ENCODE measurements around the gene F11. TPM values are rescaled to one million over a fixed set of nuclear protein-coding genes. Genes with fewer than 3 reads are reported as not detected.

F11 gene
- total and polyA plus RNA-seq, 2 of the 13 experiments (the other 11 are each of a cell fraction or from before 2014, with no cell fraction given), result 35.1 to 58.0 TPM

GRCh38 chr4:186255122-186255521, 10.9 kb upstream of the F11 start:
- Histone ChIP-seq H3K79me2 (ENCODE audit: insufficient read depth, low read length) (no peaks in the 10 kb centered on the region), H3K27me3 (ENCODE audit: control insufficient read depth in 1 of 2, insufficient read depth in 2 of 2, low read length in 2 of 2) (no peaks in the 10 kb centered on the region; a peak in 1 of 5 replicates), H3K9me3 (ENCODE audit: low read length) (no peaks in the 10 kb centered on the region), H3K36me3 (replicated peaks in 1 of 2; ENCODE audit: control insufficient read depth in 1 of 2, insufficient read depth in 2 of 2, low read length in 2 of 2) (no peaks in the 10 kb centered on the region), H2AFZ (ENCODE audit: low read length) (no peak overlapping the region), H3K4me2 (ENCODE audit: low read depth, low read length) (no peak overlapping the region), H3K4me1 (ENCODE audit: insufficient read depth, low read length) (peaks cover 30% of the 10 kb centered on the region), H3K9ac (ENCODE audit: insufficient read depth, low read depth, low read length) (no peak overlapping the region), H3K4me3 (replicated peaks in 1 of 3; ENCODE audit: insufficient read depth in 1 of 3, low read depth in 2 of 3, low read length in 3 of 3) (no peak overlapping the region), H3K27ac (ENCODE audit: extremely low read length, insufficient read depth, low read length) (no peak overlapping the region), H4K20me1 (ENCODE audit: insufficient read depth, low read length) (no peaks in the 10 kb centered on the region)
- intact Hi-C loops (cut with micrococcal nuclease; ENCODE audit: unreplicated experiment), result no loop called here
- 86% methylated on average over 3 of the region's 3 CpGs for WGBS (ENCODE audit: low lambda C conversion rate)
- DNase-seq (ENCODE audit: low spot score) (no peak), FAIRE-seq (no peak), ATAC-seq (no peak)
- TF ChIP-seq SP4 (CRISPR knock-in tag; IDR thresholded peaks at IDR 0.05), result no peak
- CTCF ChIA-PET (ENCODE audit: low intra/inter-chr PET ratio, low total read pairs), result no interaction called here
- no TSS peak for BruUV-seq (replicated peaks)
- POLR2A ChIA-PET, result interaction anchor here (1.5 kb wide), 1 partner anchor 11 kb away, joined by 3 read pairs; the partner anchor contains the start of gene F11
- in situ Hi-C loops (cut with HindIII; ENCODE audit: extremely low pct_ligation_motif_present, low pct_unique_long_range_greater_than_20kb), result no loop called here

- 89% methylated on average over 11 of the region's 12 CpGs for WGBS (ENCODE audit: low lambda C conversion rate)
- in situ Hi-C loops (cut with HindIII; ENCODE audit: extremely low pct_ligation_motif_present, low pct_unique_long_range_greater_than_20kb), result no loop called here
Measured at GRCh38 chr4:186258216-186258811, 7.7 kb upstream of the F11 start.

More at GRCh38 chr4:186258216-186258811, 7.7 kb upstream of the F11 start:
- Histone ChIP-seq H3K79me2 (ENCODE audit: insufficient read depth, low read length) (no peaks in the 10 kb centered on the region), H2AFZ (ENCODE audit: low read length) (no peak overlapping the region), H3K36me3 (replicated peaks in 1 of 2; ENCODE audit: control insufficient read depth in 1 of 2, insufficient read depth in 2 of 2, low read length in 2 of 2) (no peaks in the 10 kb centered on the region), H3K27me3 (ENCODE audit: control insufficient read depth in 1 of 2, insufficient read depth in 2 of 2, low read length in 2 of 2) (no peaks in the 10 kb centered on the region; a peak in 1 of 5 replicates), H3K9me3 (ENCODE audit: low read length) (no peaks in the 10 kb centered on the region), H3K27ac (ENCODE audit: extremely low read length, insufficient read depth, low read length) (peak overlapping the region; percentile 46), H3K9ac (ENCODE audit: insufficient read depth, low read depth, low read length) (no peak overlapping the region), H4K20me1 (ENCODE audit: insufficient read depth, low read length) (no peaks in the 10 kb centered on the region), H3K4me3 (replicated peaks in 1 of 3; ENCODE audit: insufficient read depth in 1 of 3, low read depth in 2 of 3, low read length in 3 of 3) (no peak overlapping the region), H3K4me1 (ENCODE audit: insufficient read depth, low read length) (peaks cover 46% of the 10 kb centered on the region), H3K4me2 (ENCODE audit: low read depth, low read length) (no peak overlapping the region)
- FAIRE-seq (no peak), ATAC-seq (no peak), DNase-seq (ENCODE audit: low spot score) (no peak)
- intact Hi-C loops (cut with micrococcal nuclease; ENCODE audit: unreplicated experiment), result loop anchor here (1.0 kb wide), 1 partner anchor 8 kb away; the partner anchor contains the start of gene F11
- POLR2A ChIA-PET, result interaction anchor here (1.0 to 3.4 kb wide), 2 partner anchors 8 to 9 kb away, joined by 3 to 22 read pairs; no protein-coding TSS in a partner anchor
- TF ChIP-seq ZFP91 (CRISPR knock-in tag; IDR thresholded peaks at IDR 0.05; ENCODE audit: borderline replicate concordance) (no peak), ZNF615 (CRISPR knock-in tag; IDR thresholded peaks at IDR 0.05; ENCODE audit: borderline replicate concordance) (no peak), ZBTB8A (CRISPR knock-in tag; IDR thresholded peaks at IDR 0.05; ENCODE audit: borderline replicate concordance, low read depth) (no peak), SALL1 (CRISPR knock-in tag; IDR thresholded peaks at IDR 0.05) (no peak), ZNF850 (CRISPR knock-in tag; conservative IDR thresholded peaks at IDR 0.05) (no peak), HNRNPLL (IDR thresholded peaks at IDR 0.05; ENCODE audit: low read depth, low read length, poor library complexity, severe bottlenecking) (no peak), CEBPB (IDR thresholded peaks at IDR 0.05; ENCODE audit: borderline replicate concordance, low read depth, low read length) (peak; percentile 51; the same call in 1 of the 2 replicates), ZBTB38 (CRISPR knock-in tag; IDR thresholded peaks at IDR 0.05) (0 out of 2 replicates have a peak, but pooled peaks have one; percentile 26)
- CTCF ChIA-PET (ENCODE audit: low intra/inter-chr PET ratio, low total read pairs), result no interaction called here
- BruUV-seq (replicated peaks), result no TSS peak

Measured in HepG2 (cell line).